GM18511 (cell line): ENCODE measurements around the gene HDAC11.
"Not testable (repeated sequence)": the region's sequence is repeated elsewhere in the genome, so short reads cannot be mapped to it uniquely, and the experiment has no call there.

Source experiments
- ATAC-seq: cut with Tn5 transposase; IDR thresholded peaks from one replicate; pipeline ENCODE4 v1.9.1; 2021; ENCODE audit warnings: mild to moderate bottlenecking, moderate library complexity; ENCODE audit not compliant: unreplicated experiment

The HDAC11 gene

GRCh38 chr3:13466781-13467180, 13.3 kb upstream of the HDAC11 start:
- no peak for ATAC-seq

- no peak for ATAC-seq
These were observed 9.1 kb upstream of the HDAC11 start for GRCh38 chr3:13470894-13471574.

- ATAC-seq: no peak
These were observed 7.8 kb upstream of the HDAC11 start for GRCh38 chr3:13472286-13472685.

- no peak for ATAC-seq
These were observed 7.1 kb upstream of the HDAC11 start for GRCh38 chr3:13473020-13473419.

GRCh38 chr3:13474021-13474420, 6.1 kb upstream of the HDAC11 start:
- ATAC-seq: no peak

GRCh38 chr3:13474776-13475303, 5.3 kb upstream of the HDAC11 start:
- ATAC-seq: no peak

- ATAC-seq: no peak
These were observed 4.1 kb upstream of the HDAC11 start for GRCh38 chr3:13475871-13476590.

GRCh38 chr3:13477943-13478342, 2.2 kb upstream of the HDAC11 start:
- ATAC-seq: no peak

- no peak for ATAC-seq
These were observed 849 bp upstream of the HDAC11 start for GRCh38 chr3:13479332-13479581.

GRCh38 chr3:13480340-13481318, 523 bp downstream of the HDAC11 start:
- peak; percentile 27 for ATAC-seq

GRCh38 chr3:13482106-13482690, 2.1 kb downstream of the HDAC11 start:
- ATAC-seq: no peak

- ATAC-seq: no peak
These were observed 3.2 kb downstream of the HDAC11 start for GRCh38 chr3:13483286-13483685.

GRCh38 chr3:13483988-13484695, 4.0 kb downstream of the HDAC11 start:
- ATAC-seq: no peak

GRCh38 chr3:13484851-13485590, 4.9 kb downstream of the HDAC11 start:
- no peak for ATAC-seq

GRCh38 chr3:13485630-13486562, 5.8 kb downstream of the HDAC11 start:
- not testable (repeated sequence) for ATAC-seq

- ATAC-seq: no peak
These were observed 7.3 kb downstream of the HDAC11 start for GRCh38 chr3:13487403-13487802.

GRCh38 chr3:13491206-13491974, 11.3 kb downstream of the HDAC11 start:
- ATAC-seq: no peak

GRCh38 chr3:13492048-13492447, 11.9 kb downstream of the HDAC11 start:
- no peak for ATAC-seq
